Omental fat pad (tissue), 4 donors: ENCODE results near the gene NAP1L1. TPM values are rescaled to one million over a fixed set of nuclear protein-coding genes. Genes with fewer than 3 reads are reported as not detected.

ENCODE experiments used
- ATAC-seq: fragments of 150-250 bp; one replicate; pipeline ENCODE4 v1.9.1; 2016; ENCODE audit warnings: mild to moderate bottlenecking, moderate library complexity; ENCODE audit not compliant: low FRiP score
- DNase-seq: peaks from one replicate; pipeline ENCODE4 v3.0.0-alpha.2; 2019; ENCODE audit warnings: low spot score
- CTCF ChIP-seq, 3 donors: fragments of 450-650 bp; IDR thresholded peaks; one replicate each; pipeline ENCODE4 v1.5.1; 2016 to 2017; ENCODE audit warnings: antibody characterized with exemption in 3 of 3, mild to moderate bottlenecking in 3 of 3, moderate library complexity in 2 of 3
- total RNA-seq, 4 donors: library from RNA; depleted of rRNA; stranded (reverse); fragments of >200 nt; gene quantifications; one replicate each; pipeline ENCODE4 v1.1.0, GENCODE V29; 2016

Gene NAP1L1
- total RNA-seq, 4 donors from 2014 or later = 324 to 488 (median 373) TPM

GRCh38 chr12:76028571-76029277 is 55.8 kb downstream of the NAP1L1 start:
- no peak for ATAC-seq
- DNase-seq = no peak
- no peak for TF ChIP-seq CTCF (IDR thresholded peaks at IDR 0.05)

GRCh38 chr12:76026643-76027063 is 57.8 kb downstream of the NAP1L1 start:
- no peak for TF ChIP-seq CTCF (IDR thresholded peaks at IDR 0.05)
- ATAC-seq (no peak), DNase-seq (no peak)

- no peak for ATAC-seq
- DNase-seq = no peak
- no peak for TF ChIP-seq CTCF (IDR thresholded peaks at IDR 0.05)
These were observed 58.6 kb downstream of the NAP1L1 start for GRCh38 chr12:76025601-76026575.

- no peak for ATAC-seq
- DNase-seq = no peak
- no peak for TF ChIP-seq CTCF (IDR thresholded peaks at IDR 0.05)
These were observed 59.4 kb downstream of the NAP1L1 start for GRCh38 chr12:76024942-76025600.

GRCh38 chr12:76024102-76024781 is 60.2 kb downstream of the NAP1L1 start:
- no peak for ATAC-seq
- no peak for DNase-seq
- no peak for TF ChIP-seq CTCF (IDR thresholded peaks at IDR 0.05)

- DNase-seq (no peak), ATAC-seq (no peak)
- no peak for TF ChIP-seq CTCF (IDR thresholded peaks at IDR 0.05)
These were observed 61.3 kb downstream of the NAP1L1 start for GRCh38 chr12:76023069-76023690.
